IgD-negative memory B cell (primary cell): ENCODE results near the gene CCND3. TPM values are rescaled to one million over a fixed set of nuclear protein-coding genes. Genes with fewer than 3 reads are reported as not detected.
A peak's percentile ranks its signal among the peaks of the same experiment; 100 is the strongest.

Experiments used
- H3K27ac Mint-ChIP-seq, 3 donors: one replicate each; pipeline ENCODE4 v1.8.0; 2020 to 2022; ENCODE audit warnings: mild to moderate bottlenecking in 3 of 3, mixed read lengths in 3 of 3, moderate library complexity in 1 of 3
- H3K27me3 Mint-ChIP-seq: one replicate; pipeline ENCODE4 v1.8.0; 2021; ENCODE audit warnings: mixed read lengths
- H3K36me3 Mint-ChIP-seq: one replicate; pipeline ENCODE4 v1.8.0; 2020; ENCODE audit warnings: mild to moderate bottlenecking, mixed read lengths
- H3K4me1 Mint-ChIP-seq, 3 donors: one replicate each; pipeline ENCODE4 v1.8.0; 2020 to 2022; ENCODE audit warnings: mixed read lengths in 3 of 3, mild to moderate bottlenecking in 1 of 3
- H3K4me3 Mint-ChIP-seq, 4 donors: one replicate each; pipeline ENCODE4 v1.8.0; 2020 to 2022; ENCODE audit warnings: mild to moderate bottlenecking in 4 of 4, mixed read lengths in 4 of 4, moderate library complexity in 3 of 4
- H3K9me3 Mint-ChIP-seq, 3 donors: one replicate each; pipeline ENCODE4 v1.8.0; 2020 to 2021; ENCODE audit warnings: mixed read lengths in 3 of 3, mild to moderate bottlenecking in 1 of 3
- polyA plus RNA-seq: library from polyadenylated mRNA; unstranded; fragments of 300-500 nt; fragmentation: Illumina TruSeq; gene quantifications from one replicate; pipeline ENCODE4 v1.2.3, GENCODE V29; 2021

Gene CCND3
- polyA plus RNA-seq, 1 donor from 2014 or later: 309 TPM

GRCh38 chr6:41939176-41939847, 2.3 kb downstream of the CCND3 start:
- H3K36me3 Mint-ChIP-seq: no peaks in the 10 kb centered on the region
- no peaks in the 10 kb centered on the region for H3K27me3 Mint-ChIP-seq
- H3K27ac Mint-ChIP-seq: peak overlapping the region in 2 of 3 donors; percentile 81 to 94
- H3K4me3 Mint-ChIP-seq: peak overlapping the region; percentile 86 to 94 (median 89)
- no peaks in the 10 kb centered on the region for H3K9me3 Mint-ChIP-seq
- H3K4me1 Mint-ChIP-seq: peaks cover 39 to 51% (median 49%) of the 10 kb centered on the region in 3 donors

- Mint-ChIP-seq H3K27me3 (no peaks in the 10 kb centered on the region), H3K36me3 (no peaks in the 10 kb centered on the region), H3K4me1 (peaks cover 40 to 51% (median 51%) of the 10 kb centered on the region in 3 donors), H3K27ac (peak overlapping the region; percentile 9 to 94 (median 71)), H3K4me3 (peak overlapping the region; percentile 61 to 88 (median 74)), H3K9me3 (no peaks in the 10 kb centered on the region)
These were observed 2.9 kb downstream of the CCND3 start for GRCh38 chr6:41938590-41939175.

- Mint-ChIP-seq H3K4me1 (peaks cover 40 to 52% (median 51%) of the 10 kb centered on the region in 3 donors), H3K9me3 (no peaks in the 10 kb centered on the region), H3K27me3 (no peaks in the 10 kb centered on the region), H3K4me3 (peak overlapping the region; percentile 34 to 91 (median 76)), H3K36me3 (no peaks in the 10 kb centered on the region), H3K27ac (peak overlapping the region; percentile 31 to 94 (median 59))
These were observed 3.6 kb downstream of the CCND3 start for GRCh38 chr6:41937861-41938574.

- Mint-ChIP-seq H3K4me3 (peak overlapping the region in 3 of 4 donors; percentile 60 to 88 (median 82)), H3K27me3 (no peaks in the 10 kb centered on the region), H3K4me1 (peaks cover 40 to 51% (median 48%) of the 10 kb centered on the region in 3 donors), H3K9me3 (no peaks in the 10 kb centered on the region), H3K36me3 (no peaks in the 10 kb centered on the region), H3K27ac (peak overlapping the region; percentile 31 to 94 (median 59))
These were observed 4.1 kb downstream of the CCND3 start for GRCh38 chr6:41937472-41937860.

GRCh38 chr6:41936073-41936837, 5.4 kb downstream of the CCND3 start:
- Mint-ChIP-seq H3K4me1 (peaks cover 33 to 52% (median 40%) of the 10 kb centered on the region in 3 donors), H3K9me3 (no peaks in the 10 kb centered on the region), H3K27me3 (no peaks in the 10 kb centered on the region), H3K4me3 (peak overlapping the region; percentile 0 to 67 (median 60)), H3K27ac (peak overlapping the region; percentile 65 to 93 (median 69)), H3K36me3 (no peaks in the 10 kb centered on the region)

- H3K27ac Mint-ChIP-seq: peak overlapping the region; percentile 65 to 93 (median 69)
- peaks cover 33 to 52% (median 39%) of the 10 kb centered on the region in 3 donors for H3K4me1 Mint-ChIP-seq
- H3K4me3 Mint-ChIP-seq: peak overlapping the region in 2 of 4 donors; percentile 61 to 67
- no peaks in the 10 kb centered on the region for H3K36me3 Mint-ChIP-seq
- no peaks in the 10 kb centered on the region for H3K9me3 Mint-ChIP-seq
- H3K27me3 Mint-ChIP-seq: no peaks in the 10 kb centered on the region
These were observed 5.9 kb downstream of the CCND3 start for GRCh38 chr6:41935685-41936072.

GRCh38 chr6:41935193-41935574, 6.4 kb downstream of the CCND3 start:
- peaks cover 31 to 49% (median 34%) of the 10 kb centered on the region in 3 donors for H3K4me1 Mint-ChIP-seq
- peak overlapping the region in 1 of 4 donors; percentile 65 for H3K4me3 Mint-ChIP-seq
- H3K27me3 Mint-ChIP-seq: no peaks in the 10 kb centered on the region
- H3K9me3 Mint-ChIP-seq: no peaks in the 10 kb centered on the region
- peak overlapping the region in 1 of 3 donors; percentile 43 for H3K27ac Mint-ChIP-seq
- no peaks in the 10 kb centered on the region for H3K36me3 Mint-ChIP-seq

GRCh38 chr6:41934278-41935192, 7.1 kb downstream of the CCND3 start:
- Mint-ChIP-seq H3K4me1 (peaks cover 26 to 42% (median 32%) of the 10 kb centered on the region in 3 donors), H3K9me3 (no peaks in the 10 kb centered on the region), H3K27ac (peak overlapping the region in 2 of 3 donors; percentile 43 to 76), H3K4me3 (peak overlapping the region in 2 of 4 donors; percentile 3 to 19), H3K27me3 (no peaks in the 10 kb centered on the region), H3K36me3 (no peaks in the 10 kb centered on the region)

- H3K4me1 Mint-ChIP-seq: peaks cover 13 to 25% (median 20%) of the 10 kb centered on the region in 3 donors
- H3K36me3 Mint-ChIP-seq: no peaks in the 10 kb centered on the region
- H3K4me3 Mint-ChIP-seq: no peak overlapping the region
- H3K9me3 Mint-ChIP-seq: no peaks in the 10 kb centered on the region
- no peaks in the 10 kb centered on the region for H3K27me3 Mint-ChIP-seq
- peak overlapping the region in 2 of 3 donors; percentile 2 to 69 for H3K27ac Mint-ChIP-seq
These were observed 9.2 kb downstream of the CCND3 start for GRCh38 chr6:41932378-41932777.

- Mint-ChIP-seq H3K4me1 (peaks cover 11 to 23% (median 20%) of the 10 kb centered on the region in 3 donors), H3K4me3 (no peak overlapping the region), H3K9me3 (no peaks in the 10 kb centered on the region), H3K36me3 (no peaks in the 10 kb centered on the region), H3K27me3 (no peaks in the 10 kb centered on the region), H3K27ac (peak overlapping the region in 2 of 3 donors; percentile 2 to 28)
These were observed 9.8 kb downstream of the CCND3 start for GRCh38 chr6:41931792-41932191.

GRCh38 chr6:41929924-41930323, 11.7 kb downstream of the CCND3 start:
- H3K4me3 Mint-ChIP-seq: peak overlapping the region in 1 of 4 donors; percentile 2
- no peaks in the 10 kb centered on the region for H3K36me3 Mint-ChIP-seq
- peak overlapping the region; percentile 39 to 85 (median 58) for H3K27ac Mint-ChIP-seq
- H3K27me3 Mint-ChIP-seq: no peaks in the 10 kb centered on the region
- H3K9me3 Mint-ChIP-seq: no peaks in the 10 kb centered on the region
- peaks cover 7 to 19% (median 14%) of the 10 kb centered on the region in 3 donors for H3K4me1 Mint-ChIP-seq

GRCh38 chr6:41927253-41927652, 14.4 kb downstream of the CCND3 start:
- Mint-ChIP-seq H3K9me3 (no peaks in the 10 kb centered on the region), H3K27ac (peak overlapping the region in 2 of 3 donors; percentile 68 to 73), H3K27me3 (no peaks in the 10 kb centered on the region), H3K4me3 (no peak overlapping the region), H3K4me1 (peaks cover 19 to 30% (median 23%) of the 10 kb centered on the region in 3 donors), H3K36me3 (no peaks in the 10 kb centered on the region)

- H3K4me3 Mint-ChIP-seq: peak overlapping the region; percentile 99 to 100 (median 100)
- H3K4me1 Mint-ChIP-seq: peaks cover 35 to 43% (median 42%) of the 10 kb centered on the region in 3 donors
- H3K27me3 Mint-ChIP-seq: no peaks in the 10 kb centered on the region
- no peaks in the 10 kb centered on the region for H3K9me3 Mint-ChIP-seq
- peak overlapping the region; percentile 99 to 100 (median 99) for H3K27ac Mint-ChIP-seq
- no peaks in the 10 kb centered on the region for H3K36me3 Mint-ChIP-seq
These were observed 19.5 kb downstream of the CCND3 start for GRCh38 chr6:41922154-41922553.

- H3K4me3 Mint-ChIP-seq: peak overlapping the region; percentile 99 to 100 (median 100)
- peak overlapping the region; percentile 99 to 100 (median 99) for H3K27ac Mint-ChIP-seq
- H3K4me1 Mint-ChIP-seq: peaks cover 36 to 43% (median 42%) of the 10 kb centered on the region in 3 donors
- peaks cover 1% of the 10 kb centered on the region for H3K36me3 Mint-ChIP-seq
- no peaks in the 10 kb centered on the region for H3K9me3 Mint-ChIP-seq
- no peaks in the 10 kb centered on the region for H3K27me3 Mint-ChIP-seq
These were observed 20.0 kb downstream of the CCND3 start for GRCh38 chr6:41921712-41921998.
